Osteocyte (in vitro differentiated cells): ENCODE results near the gene FRAS1. TPM values are rescaled to one million over a fixed set of nuclear protein-coding genes. Genes with fewer than 3 reads are reported as not detected.

Source experiments
- DNase-seq: peaks from one replicate; pipeline ENCODE4 v3.0.0; 2021; ENCODE audit warnings: mixed read lengths; ENCODE audit not compliant: unreplicated experiment; ENCODE audit errors: extremely low spot score
- H3K27ac Mint-ChIP-seq: one replicate; pipeline ENCODE4 v1.8.0; 2021; ENCODE audit warnings: mild to moderate bottlenecking, mixed read lengths; ENCODE audit not compliant: unreplicated experiment
- H3K27me3 Mint-ChIP-seq: one replicate; pipeline ENCODE4 v1.8.0; 2021; ENCODE audit warnings: mixed read lengths; ENCODE audit not compliant: unreplicated experiment
- H3K36me3 Mint-ChIP-seq: one replicate; pipeline ENCODE4 v1.8.0; 2021; ENCODE audit warnings: mixed read lengths; ENCODE audit not compliant: unreplicated experiment
- H3K4me1 Mint-ChIP-seq: one replicate; pipeline ENCODE4 v1.8.0; 2021; ENCODE audit warnings: mixed read lengths; ENCODE audit not compliant: unreplicated experiment
- H3K4me3 Mint-ChIP-seq: one replicate; pipeline ENCODE4 v1.8.0; 2021; ENCODE audit warnings: mild to moderate bottlenecking, moderate library complexity, mixed read lengths; ENCODE audit not compliant: unreplicated experiment
- H3K9me3 Mint-ChIP-seq: one replicate; pipeline ENCODE4 v1.8.0; 2021; ENCODE audit warnings: mixed read lengths; ENCODE audit not compliant: unreplicated experiment
- total RNA-seq: library from RNA; stranded (reverse); gene quantifications from 2 replicates; pipeline ENCODE4 v1.2.1, GENCODE V29; 2021
- TF ChIP-seq, protein P1 (sequence below): fragments of 200-600 bp; sonication (generic); IDR thresholded peaks from 2 replicates; pipeline ENCODE4 v1.5.0; 2021; ENCODE audit warnings: antibody characterized with exemption, mild to moderate bottlenecking, moderate library complexity

FRAS1 gene
- total RNA-seq, 1 donor from 2014 or later = 0.89 TPM

DNA sequence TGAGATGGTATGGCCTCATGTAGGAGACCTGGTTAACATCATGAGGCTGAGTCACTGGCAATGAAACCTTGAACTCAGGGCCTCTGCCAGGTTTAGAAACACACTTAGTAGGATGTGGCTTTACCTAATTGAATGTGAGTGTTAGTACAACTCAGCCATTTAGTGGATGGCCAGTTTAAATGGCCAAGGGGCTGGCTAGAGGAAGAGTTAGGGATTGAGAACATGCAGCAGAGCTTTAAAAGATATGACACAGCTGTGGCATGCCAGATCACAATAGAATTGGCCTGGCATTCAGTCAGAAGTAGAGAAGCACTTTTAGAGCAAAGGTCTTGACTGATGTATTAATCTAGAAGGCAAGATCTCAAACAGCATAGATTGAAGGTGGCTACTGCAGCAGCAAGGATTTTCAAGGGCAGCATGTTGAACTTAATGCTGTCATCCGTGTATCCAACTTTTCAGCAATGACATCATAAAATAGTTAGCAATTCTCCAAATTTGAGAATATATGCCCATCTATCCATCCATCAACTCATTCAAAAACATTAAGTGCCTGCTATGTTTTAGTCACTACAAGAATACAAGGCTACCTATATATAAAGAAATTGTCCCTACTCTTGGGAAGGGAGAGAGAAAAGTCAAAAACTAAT lies 170.4 kb downstream of the FRAS1 start:
- no peak for DNase-seq
- H3K27ac Mint-ChIP-seq = no peak overlapping the region
- H3K9me3 Mint-ChIP-seq = peaks cover 6% of the 10 kb centered on the region
- no peaks in the 10 kb centered on the region for H3K36me3 Mint-ChIP-seq
- no peaks in the 10 kb centered on the region for H3K27me3 Mint-ChIP-seq
- TF ChIP-seq, protein P1, sequence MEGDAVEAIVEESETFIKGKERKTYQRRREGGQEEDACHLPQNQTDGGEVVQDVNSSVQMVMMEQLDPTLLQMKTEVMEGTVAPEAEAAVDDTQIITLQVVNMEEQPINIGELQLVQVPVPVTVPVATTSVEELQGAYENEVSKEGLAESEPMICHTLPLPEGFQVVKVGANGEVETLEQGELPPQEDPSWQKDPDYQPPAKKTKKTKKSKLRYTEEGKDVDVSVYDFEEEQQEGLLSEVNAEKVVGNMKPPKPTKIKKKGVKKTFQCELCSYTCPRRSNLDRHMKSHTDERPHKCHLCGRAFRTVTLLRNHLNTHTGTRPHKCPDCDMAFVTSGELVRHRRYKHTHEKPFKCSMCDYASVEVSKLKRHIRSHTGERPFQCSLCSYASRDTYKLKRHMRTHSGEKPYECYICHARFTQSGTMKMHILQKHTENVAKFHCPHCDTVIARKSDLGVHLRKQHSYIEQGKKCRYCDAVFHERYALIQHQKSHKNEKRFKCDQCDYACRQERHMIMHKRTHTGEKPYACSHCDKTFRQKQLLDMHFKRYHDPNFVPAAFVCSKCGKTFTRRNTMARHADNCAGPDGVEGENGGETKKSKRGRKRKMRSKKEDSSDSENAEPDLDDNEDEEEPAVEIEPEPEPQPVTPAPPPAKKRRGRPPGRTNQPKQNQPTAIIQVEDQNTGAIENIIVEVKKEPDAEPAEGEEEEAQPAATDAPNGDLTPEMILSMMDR = no peak
- no peaks in the 10 kb centered on the region for H3K4me1 Mint-ChIP-seq
- H3K4me3 Mint-ChIP-seq = no peak overlapping the region

DNA sequence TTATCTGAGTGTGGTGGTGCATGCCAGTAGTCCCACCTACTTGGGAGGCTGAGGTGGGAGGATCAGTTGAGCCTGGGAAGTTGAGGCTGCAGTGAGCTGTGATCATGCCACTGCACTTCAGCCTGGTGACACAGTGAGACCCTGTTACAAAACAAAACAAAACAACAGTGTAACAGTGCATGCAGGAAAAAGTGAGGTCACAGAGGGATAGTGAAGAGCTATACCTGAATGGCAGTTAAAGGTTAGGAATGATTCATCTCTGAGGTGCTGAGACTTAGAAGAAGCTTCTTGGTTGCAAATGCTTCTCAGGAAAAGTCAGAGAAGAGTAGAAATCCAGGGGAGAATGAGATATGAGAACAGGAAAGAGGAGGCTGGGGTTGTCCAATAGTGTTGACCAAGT lies 178.7 kb downstream of the FRAS1 start:
- Mint-ChIP-seq H3K4me3 (no peak overlapping the region), H3K27ac (no peak overlapping the region), H3K4me1 (no peaks in the 10 kb centered on the region), H3K9me3 (no peaks in the 10 kb centered on the region), H3K36me3 (no peaks in the 10 kb centered on the region), H3K27me3 (no peaks in the 10 kb centered on the region)
- no peak for DNase-seq
- TF ChIP-seq, protein P1 = no peak

DNA sequence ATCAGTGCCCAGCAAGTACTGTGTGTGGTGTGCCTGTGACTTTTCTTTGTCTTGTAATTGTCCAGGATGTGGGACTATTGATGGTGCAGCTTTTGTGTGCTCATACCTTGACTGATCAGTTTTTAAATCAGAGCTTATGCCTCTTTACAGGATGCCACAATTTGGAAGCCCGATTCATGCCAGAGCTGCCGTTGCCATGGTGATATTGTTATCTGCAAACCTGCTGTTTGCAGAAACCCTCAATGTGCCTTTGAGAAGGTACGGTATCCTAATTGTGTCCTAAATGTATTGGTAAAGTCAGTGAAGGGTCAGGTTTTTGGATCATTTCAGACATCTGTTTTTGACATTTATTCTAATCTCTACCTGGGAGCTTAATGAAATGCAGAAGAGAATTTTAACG lies 180.2 kb downstream of the FRAS1 start:
- H3K27me3 Mint-ChIP-seq = no peaks in the 10 kb centered on the region
- H3K4me3 Mint-ChIP-seq = no peak overlapping the region
- TF ChIP-seq, protein P1 = no peak
- H3K27ac Mint-ChIP-seq = no peak overlapping the region
- DNase-seq = no peak
- H3K36me3 Mint-ChIP-seq = no peaks in the 10 kb centered on the region
- H3K9me3 Mint-ChIP-seq = no peaks in the 10 kb centered on the region
- H3K4me1 Mint-ChIP-seq = no peaks in the 10 kb centered on the region

DNA sequence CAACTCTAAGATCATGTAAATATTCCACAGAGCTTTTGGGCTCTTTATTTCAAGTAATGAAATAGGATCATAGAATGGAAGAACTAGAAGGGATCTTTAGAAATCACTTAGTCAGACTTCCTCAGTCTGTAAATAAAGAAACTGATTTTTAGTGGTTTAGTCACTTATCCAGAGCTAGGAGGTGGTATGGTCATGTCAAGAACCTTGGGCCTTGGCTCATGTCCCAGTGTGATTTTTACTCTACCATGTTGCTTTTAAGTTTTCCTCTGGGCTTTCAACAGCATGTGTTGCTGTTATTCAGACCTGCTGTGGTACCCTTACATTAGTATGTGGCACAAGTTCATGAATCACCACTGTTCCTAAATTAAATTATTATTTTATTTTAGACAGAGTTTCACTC lies 184.9 kb downstream of the FRAS1 start:
- no peaks in the 10 kb centered on the region for H3K9me3 Mint-ChIP-seq
- no peaks in the 10 kb centered on the region for H3K4me1 Mint-ChIP-seq
- peaks cover 4% of the 10 kb centered on the region for H3K27me3 Mint-ChIP-seq
- no peaks in the 10 kb centered on the region for H3K36me3 Mint-ChIP-seq
- no peak for DNase-seq
- no peak overlapping the region for H3K4me3 Mint-ChIP-seq
- no peak overlapping the region for H3K27ac Mint-ChIP-seq
- TF ChIP-seq, protein P1 = no peak

DNA sequence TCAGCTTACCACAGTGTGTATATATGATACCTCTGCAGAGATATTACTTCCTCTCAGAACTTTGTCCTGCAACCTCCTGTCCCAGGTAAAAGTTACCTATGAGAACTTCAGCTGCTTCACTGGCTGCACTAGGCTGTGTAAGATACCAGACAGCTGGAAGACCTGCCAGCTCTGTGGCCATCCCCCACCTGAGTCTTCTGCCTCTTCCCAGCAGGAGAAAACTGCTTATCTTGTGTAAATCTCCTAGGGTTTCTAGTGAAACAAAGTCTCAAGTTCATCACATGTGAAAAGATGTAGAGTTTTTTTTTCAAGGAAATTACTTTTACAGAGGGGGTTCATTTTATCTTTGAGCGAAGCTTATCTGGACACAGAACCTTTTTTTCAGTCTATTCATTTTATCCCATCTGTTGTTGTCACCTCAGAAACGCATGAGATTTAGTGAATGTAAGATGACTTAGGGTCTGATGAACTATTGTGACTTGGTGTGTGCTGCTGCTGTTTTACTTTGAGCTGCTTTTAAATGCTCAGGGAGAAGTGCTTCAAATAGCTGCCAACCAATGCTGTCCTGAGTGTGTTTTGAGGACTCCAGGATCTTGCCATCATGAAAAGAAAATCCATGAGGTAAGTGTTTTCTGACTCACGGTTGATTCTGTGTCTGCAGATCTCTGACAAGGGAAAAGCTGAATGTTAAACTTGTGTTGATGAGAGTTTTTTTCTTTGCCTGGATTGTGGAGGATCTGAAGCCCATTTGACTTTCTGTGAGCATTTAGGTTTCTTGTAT lies 187.8 kb downstream of the FRAS1 start:
- no peak for DNase-seq
- TF ChIP-seq, protein P1 = no peak
- Mint-ChIP-seq H3K9me3 (no peaks in the 10 kb centered on the region), H3K27ac (no peak overlapping the region), H3K4me1 (no peaks in the 10 kb centered on the region), H3K27me3 (peaks cover 7% of the 10 kb centered on the region), H3K36me3 (no peaks in the 10 kb centered on the region), H3K4me3 (no peak overlapping the region)
